ENCODE measurements around the gene NNMT.

DNA sequence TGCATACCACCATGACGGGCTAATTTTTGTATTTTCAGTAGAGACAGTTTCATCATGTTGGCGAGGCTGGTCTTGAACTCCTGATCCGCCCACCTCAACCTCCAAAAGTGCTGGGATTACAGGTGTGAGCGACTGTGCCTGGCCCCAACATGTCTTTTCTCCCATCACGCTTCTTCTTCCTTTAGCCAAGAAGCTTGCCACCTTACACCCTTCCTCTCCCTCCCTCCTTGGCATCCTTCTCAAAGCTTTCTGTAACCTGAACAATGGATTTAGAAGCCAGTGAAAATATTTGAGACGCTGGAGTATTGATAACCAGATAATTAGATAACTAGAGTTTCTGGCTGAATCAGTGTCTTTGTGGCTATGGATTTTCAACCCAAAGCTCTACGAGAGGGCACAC lies 11.3 kb upstream of the NNMT start:
- TF ChIP-seq, protein P1, sequence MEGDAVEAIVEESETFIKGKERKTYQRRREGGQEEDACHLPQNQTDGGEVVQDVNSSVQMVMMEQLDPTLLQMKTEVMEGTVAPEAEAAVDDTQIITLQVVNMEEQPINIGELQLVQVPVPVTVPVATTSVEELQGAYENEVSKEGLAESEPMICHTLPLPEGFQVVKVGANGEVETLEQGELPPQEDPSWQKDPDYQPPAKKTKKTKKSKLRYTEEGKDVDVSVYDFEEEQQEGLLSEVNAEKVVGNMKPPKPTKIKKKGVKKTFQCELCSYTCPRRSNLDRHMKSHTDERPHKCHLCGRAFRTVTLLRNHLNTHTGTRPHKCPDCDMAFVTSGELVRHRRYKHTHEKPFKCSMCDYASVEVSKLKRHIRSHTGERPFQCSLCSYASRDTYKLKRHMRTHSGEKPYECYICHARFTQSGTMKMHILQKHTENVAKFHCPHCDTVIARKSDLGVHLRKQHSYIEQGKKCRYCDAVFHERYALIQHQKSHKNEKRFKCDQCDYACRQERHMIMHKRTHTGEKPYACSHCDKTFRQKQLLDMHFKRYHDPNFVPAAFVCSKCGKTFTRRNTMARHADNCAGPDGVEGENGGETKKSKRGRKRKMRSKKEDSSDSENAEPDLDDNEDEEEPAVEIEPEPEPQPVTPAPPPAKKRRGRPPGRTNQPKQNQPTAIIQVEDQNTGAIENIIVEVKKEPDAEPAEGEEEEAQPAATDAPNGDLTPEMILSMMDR (IDR thresholded peaks at IDR 0.05) = no peak
- TF ChIP-seq REST (IDR thresholded peaks at IDR 0.05; ENCODE audit: low read depth, low read length) (no peak), YY1 (IDR thresholded peaks at IDR 0.05; ENCODE audit: low read depth) (no peak), JUND (IDR thresholded peaks at IDR 0.05) (no peak), TCF12 (IDR thresholded peaks at IDR 0.05) (no peak), NFIC (IDR thresholded peaks at IDR 0.05; ENCODE audit: borderline replicate concordance) (no peak), TAF1 (IDR thresholded peaks at IDR 0.05; ENCODE audit: borderline replicate concordance, low read depth, low read length) (no peak), POLR2AphosphoS5 (IDR thresholded peaks at IDR 0.05; ENCODE audit: low read depth, low read length) (no peak), MEF2A (IDR thresholded peaks at IDR 0.05; ENCODE audit: borderline replicate concordance, low read depth) (no peak), USF2 (IDR thresholded peaks at IDR 0.05; ENCODE audit: borderline replicate concordance, low read depth, low read length) (no peak), GABPA (IDR thresholded peaks at IDR 0.05; ENCODE audit: low read depth) (no peak), EP300 (IDR thresholded peaks at IDR 0.05; ENCODE audit: borderline replicate concordance in 1 of 2, low read depth in 1 of 2, low read length in 1 of 2) (no peak), EZH2phosphoT487 (IDR thresholded peaks at IDR 0.05; ENCODE audit: borderline replicate concordance, low read depth) (no peak)
- TF ChIP-seq, protein P2, sequence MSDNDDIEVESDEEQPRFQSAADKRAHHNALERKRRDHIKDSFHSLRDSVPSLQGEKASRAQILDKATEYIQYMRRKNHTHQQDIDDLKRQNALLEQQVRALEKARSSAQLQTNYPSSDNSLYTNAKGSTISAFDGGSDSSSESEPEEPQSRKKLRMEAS (IDR thresholded peaks at IDR 0.05; ENCODE audit: low read depth) = no peak
